Pancreas (tissue), 10 donors: Measurements from ENCODE around the gene SLC25A1. TPM values are rescaled to one million over a fixed set of nuclear protein-coding genes. Genes with fewer than 3 reads are reported as not detected.

Source experiments
- ATAC-seq, 4 donors: fragments of 200-7000 bp; cut with Tn5 transposase; one replicate each; pipeline versions ENCODE4 v1.8.0 to v1.9.1; 2020; ENCODE audit warnings: mild to moderate bottlenecking in 4 of 4, moderate library complexity in 4 of 4
- DNase-seq, 6 donors: peaks; one replicate each; pipeline ENCODE4 v3.0.0-alpha.2; 2020
- FAIRE-seq: peaks from 2 replicates; lab custom pipeline; 2012; peaks lifted over from hg19 to GRCh38; lab: Jason Lieb, UNC
- H3K27ac ChIP-seq, 4 donors: fragments of 200-600 bp; sonication (generic); 1 replicate in 3 of 4; 2 replicates in 1 of 4; pipeline versions ENCODE4 v1.5.0 to v1.8.0; 2020
- H3K27me3 ChIP-seq, 4 donors: fragments of 200-600 bp; one replicate each; pipeline ENCODE4 v1.8.0; 2021
- H3K36me3 ChIP-seq, 3 donors: fragments of 200-600 bp; sonication (generic) in 1 of 3; one replicate each; pipeline versions ENCODE4 v1.5.0 to v1.8.0; 2020 to 2021
- H3K4me1 ChIP-seq, 3 donors: fragments of 200-600 bp; one replicate each; pipeline ENCODE4 v1.8.0; 2021
- H3K4me3 ChIP-seq, 4 donors: fragments of 200-600 bp; sonication (generic) in 2 of 4; one replicate each; pipeline versions ENCODE4 v1.5.0 to v1.8.0; 2020 to 2021
- H3K9me3 ChIP-seq, 4 donors: fragments of 200-600 bp; one replicate each; pipeline ENCODE4 v1.8.0; 2021
- CTCF ChIP-seq, 4 donors: fragments of 200-600 bp; sonication (generic) in 3 of 4; IDR thresholded peaks; one replicate each; pipeline versions ENCODE4 v1.5.0 to v1.8.0; 2021; ENCODE audit warnings: antibody characterized with exemption in 4 of 4
- WGBS, 2 donors: extraction: QIAGEN DNeasy Blood & Tissue Kit; methylation state at CpG; one replicate each; pipeline ENCODE4 v1.1.7; 2013; 5-methylcytosine and 5-hydroxymethylcytosine counted together
- intact Hi-C, 3 donors: fragments of 100-400 bp; cut with DNase I; formaldehyde crosslinking; loops; one replicate each; pipeline versions ENCODE4 v1.11.1 to v1.14.2; 2022
- polyA plus RNA-seq, 2 donors: library from polyadenylated mRNA; stranded (reverse); fragments of 200-250 nt; gene quantifications; one replicate each; pipeline ENCODE4 v1.2.3, GENCODE V29; 2013
- total RNA-seq, 6 donors: library from RNA; stranded (reverse); fragmentation: NEBNext Ultra II Directional in 4 of 6; extraction: Animal tissue kit (Norgen Biotek cat#: 25700) in 4 of 6; gene quantifications; one replicate each; pipeline versions ENCODE4 v1.2.1 to v1.2.4, GENCODE V29; 2021 to 2023
- donor health status: healthy with polysubstance abuse.
- donor health status: DM: no; HTN: no; CAD: no; lungs with moderate emphysema.
- donor health status: DM: no; HTN: no; CAD: no.
- donor health status: control.
- donor health status: control.
- donor health status: Bipolar disorder and iron deficiency.
- donor health status: DM: yes; HTN: yes; CAD: no.
- donor health status: DM: no; HTN: no; CAD: no.
- donor health status: DM: no; HTN: no; CAD: no.
- donor health status: DM: yes; HTN: yes; CAD: no.

Gene SLC25A1
- total and polyA plus RNA-seq, 8 donors, result 29.3 to 43.9 (median 35.9) TPM

DNA sequence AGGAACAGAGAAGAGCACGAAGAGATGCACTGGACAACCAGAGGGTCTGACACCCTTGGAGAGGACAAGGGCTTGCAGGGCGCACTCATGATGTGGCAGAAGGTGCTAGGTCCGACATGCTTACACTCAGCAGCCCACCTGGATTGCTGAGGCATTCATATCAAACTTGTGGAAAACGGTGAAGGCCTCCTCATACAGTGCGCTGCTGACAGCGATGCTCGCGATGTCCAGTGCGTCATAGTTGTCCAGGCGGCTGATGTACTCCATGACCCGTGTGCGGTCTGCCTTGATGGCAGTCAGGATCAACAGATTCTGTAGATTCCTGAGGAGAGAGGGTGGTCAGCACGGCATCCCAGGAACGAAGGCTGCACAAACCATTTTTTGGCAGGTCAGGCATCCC is 31.7 kb upstream of the SLC25A1 start:
- Histone ChIP-seq H3K4me1 (no peaks in the 10 kb centered on the region), H3K9me3 (no peaks in the 10 kb centered on the region), H3K36me3 (no peaks in the 10 kb centered on the region), H3K4me3 (no peak overlapping the region), H3K27me3 (no peaks in the 10 kb centered on the region), H3K27ac (no peak overlapping the region)
- no peak for TF ChIP-seq CTCF (IDR thresholded peaks at IDR 0.05)
- WGBS, 2 donors, result 89 to 95% methylated on average over 14 of the region's 14 CpGs
- DNase-seq, result no peak
- intact Hi-C loops, result no loop called here
- no peak for FAIRE-seq
- no peak for ATAC-seq

DNA sequence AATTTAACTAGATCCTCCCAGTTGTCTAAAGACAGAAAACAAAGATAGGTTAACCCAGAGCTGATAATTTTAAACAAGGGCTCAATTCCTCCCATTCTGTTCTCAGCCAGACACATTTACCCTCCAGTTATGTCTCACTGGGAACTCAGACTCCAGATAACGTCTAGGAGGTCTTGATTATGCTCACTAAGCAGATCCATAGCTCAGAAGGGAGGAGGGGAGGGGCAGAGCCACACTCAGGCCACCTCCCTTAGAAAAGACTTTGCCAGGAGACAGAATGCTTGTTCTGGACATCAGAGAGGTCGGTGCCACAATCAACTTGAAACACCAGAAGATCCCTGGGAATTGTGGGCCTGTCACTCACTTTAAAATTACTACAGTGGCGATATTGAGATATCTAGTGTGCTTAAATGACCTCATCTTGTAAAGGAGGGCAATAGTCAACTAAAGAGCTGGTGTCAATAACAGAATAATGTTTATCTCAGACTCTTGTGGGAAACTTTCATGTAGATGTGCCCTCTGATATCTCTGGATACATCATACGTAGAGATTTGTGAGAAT is 29.8 kb upstream of the SLC25A1 start:
- FAIRE-seq, result no peak

GRCh38 chr22:19207884-19208283 is 29.3 kb upstream of the SLC25A1 start:
- DNase-seq, result no peak
- H3K36me3 ChIP-seq, result no peaks in the 10 kb centered on the region
- H3K27ac ChIP-seq, result no peak overlapping the region
- H3K4me1 ChIP-seq, result no peaks in the 10 kb centered on the region
- no peaks in the 10 kb centered on the region for H3K27me3 ChIP-seq
- 76 to 85% methylated on average over 5 of the region's 5 CpGs for WGBS, 2 donors
- intact Hi-C loops, result no loop called here
- no peak for TF ChIP-seq CTCF (IDR thresholded peaks at IDR 0.05)
- H3K9me3 ChIP-seq, result no peaks in the 10 kb centered on the region
- no peak for FAIRE-seq
- H3K4me3 ChIP-seq, result no peak overlapping the region
- ATAC-seq, result no peak

More for the DNA sequence above, 29.8 kb upstream of the SLC25A1 start:
- Histone ChIP-seq H3K4me3 (no peak overlapping the region), H3K9me3 (no peaks in the 10 kb centered on the region), H3K27ac (no peak overlapping the region), H3K4me1 (no peaks in the 10 kb centered on the region), H3K27me3 (no peaks in the 10 kb centered on the region), H3K36me3 (no peaks in the 10 kb centered on the region)
- no peak for TF ChIP-seq CTCF (IDR thresholded peaks at IDR 0.05)
- WGBS, 2 donors, result 66 to 75% methylated on average over 4 of the region's 4 CpGs
- ATAC-seq (no peak), DNase-seq (no peak)
- intact Hi-C loops, result no loop called here

DNA sequence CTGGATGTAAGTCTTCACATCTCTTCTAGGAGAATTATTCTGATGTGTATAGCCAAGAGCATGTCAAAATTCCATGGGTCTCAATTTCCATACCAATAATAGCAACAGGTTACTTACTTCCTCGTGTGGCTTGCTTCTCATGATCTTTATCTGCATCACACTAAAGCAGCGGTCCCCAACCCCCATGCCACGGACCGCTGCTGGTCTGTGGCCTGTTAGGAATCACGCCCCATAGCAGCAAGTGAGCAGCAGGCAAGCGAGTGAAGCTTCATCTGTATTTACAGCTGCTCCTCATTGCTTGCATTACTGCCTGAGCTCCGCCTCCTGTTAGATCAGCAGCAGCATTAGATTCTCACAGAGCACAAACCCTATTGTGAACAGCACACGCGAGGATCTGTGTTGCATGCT is 28.9 kb upstream of the SLC25A1 start:
- Histone ChIP-seq H3K4me1 (no peaks in the 10 kb centered on the region), H3K4me3 (no peak overlapping the region), H3K27ac (no peak overlapping the region), H3K36me3 (no peaks in the 10 kb centered on the region), H3K9me3 (no peaks in the 10 kb centered on the region), H3K27me3 (no peaks in the 10 kb centered on the region)
- intact Hi-C loops, result no loop called here
- TF ChIP-seq CTCF (IDR thresholded peaks at IDR 0.05), result no peak
- WGBS, 2 donors, result 87 to 90% methylated on average over 9 of the region's 9 CpGs
- FAIRE-seq, result no peak
- no peak for ATAC-seq
- no peak for DNase-seq

GRCh38 chr22:19206287-19206686 is 27.8 kb upstream of the SLC25A1 start:
- 86 to 96% methylated on average over 6 of the region's 6 CpGs for WGBS, 2 donors
- no peak for TF ChIP-seq CTCF (IDR thresholded peaks at IDR 0.05)
- H3K9me3 ChIP-seq, result no peaks in the 10 kb centered on the region
- H3K4me1 ChIP-seq, result no peaks in the 10 kb centered on the region
- no peak for FAIRE-seq
- intact Hi-C loops, result no loop called here
- H3K27me3 ChIP-seq, result no peaks in the 10 kb centered on the region
- no peak for DNase-seq
- no peak overlapping the region for H3K27ac ChIP-seq
- H3K36me3 ChIP-seq, result no peaks in the 10 kb centered on the region
- H3K4me3 ChIP-seq, result no peak overlapping the region
- ATAC-seq, result no peak
